ENCODE data around the gene RPN2.
A peak's percentile ranks its signal among the peaks of the same experiment; 100 is the strongest.
"Not testable (repeated sequence)": the region's sequence is repeated elsewhere in the genome, so short reads cannot be mapped to it uniquely, and the experiment has no call there.

RPN2 gene

GRCh38 chr20:37178839-37179682 is at the start of gene RPN2, which contains the start of gene MROH8:
Gene RPN2 (plus strand): TSS chr20:37179330. CDS start chr20:37179357, 27 bp downstream.
Gene MROH8 (minus strand): TSS chr20:37179548.
- DNase-seq, result peak; percentile 94

GRCh38 chr20:37131486-37131885 is 47.6 kb upstream of the RPN2 start:
- no peak for DNase-seq

GRCh38 chr20:37133952-37134351 is 45.2 kb upstream of the RPN2 start:
- no peak for DNase-seq

GRCh38 chr20:37137547-37137946 is 41.6 kb upstream of the RPN2 start:
- no peak for DNase-seq

- no peak for DNase-seq
Measured at GRCh38 chr20:37142708-37143107, 36.4 kb upstream of the RPN2 start.

GRCh38 chr20:37144856-37145404 is 34.2 kb upstream of the RPN2 start:
- DNase-seq, result no peak

- no peak for DNase-seq
Measured at GRCh38 chr20:37147250-37147649, 31.9 kb upstream of the RPN2 start.

GRCh38 chr20:37150864-37151263 is 28.3 kb upstream of the RPN2 start:
- not testable (repeated sequence) for DNase-seq

- DNase-seq, result no peak
Measured at GRCh38 chr20:37151529-37151928, 27.6 kb upstream of the RPN2 start.

GRCh38 chr20:37152284-37152683 is 26.8 kb upstream of the RPN2 start:
- no peak for DNase-seq

GRCh38 chr20:37154684-37155298 is 24.3 kb upstream of the RPN2 start:
- no peak for DNase-seq

- no peak for DNase-seq
Measured at GRCh38 chr20:37155987-37156386, 23.1 kb upstream of the RPN2 start.

- no peak for DNase-seq
Measured at GRCh38 chr20:37158248-37158647, 20.9 kb upstream of the RPN2 start.

- DNase-seq, result no peak
Measured at GRCh38 chr20:37160683-37161082, 18.4 kb upstream of the RPN2 start.

- no peak for DNase-seq
Measured at GRCh38 chr20:37161830-37162549, 17.1 kb upstream of the RPN2 start.

GRCh38 chr20:37162646-37163045 is 16.5 kb upstream of the RPN2 start:
- DNase-seq, result no peak

GRCh38 chr20:37163832-37164554 is 15.1 kb upstream of the RPN2 start:
- DNase-seq, result no peak

GRCh38 chr20:37165031-37165430 is 14.1 kb upstream of the RPN2 start:
- no peak for DNase-seq

- DNase-seq, result no peak
Measured at GRCh38 chr20:37166867-37167266, 12.3 kb upstream of the RPN2 start.

GRCh38 chr20:37172836-37173235 is 6.3 kb upstream of the RPN2 start:
- DNase-seq, result no peak

- no peak for DNase-seq
Measured at GRCh38 chr20:37179683-37180524, 774 bp downstream of the RPN2 start.

- DNase-seq, result no peak
Measured at GRCh38 chr20:37185686-37186085, 6.6 kb downstream of the RPN2 start.
